Smooth muscle cell (in vitro differentiated cells): ENCODE measurements around the gene ATP5IF1. TPM values are rescaled to one million over a fixed set of nuclear protein-coding genes. Genes with fewer than 3 reads are reported as not detected.

Experiments used
- DNase-seq: peaks from one replicate; lab custom pipeline; 2025; ENCODE audit not compliant: unreplicated experiment; lab: John Stamatoyannopoulos, UW
- H2AFZ ChIP-seq: fragments of 200-600 bp; sonication (generic); 2 replicates; pipeline ENCODE4 v1.6.0; 2016; ENCODE audit warnings: antibody characterized with exemption, low read depth, mild to moderate bottlenecking
- H3F3A ChIP-seq: fragments of 200-600 bp; sonication (generic); 2 replicates; pipeline ENCODE4 v1.6.0; 2017; ENCODE audit warnings: antibody characterized with exemption, low read depth
- H3K27ac ChIP-seq: fragments of 200-600 bp; sonication (generic); 2 replicates; pipeline ENCODE4 v1.5.1; 2016; ENCODE audit warnings: low read depth, mild to moderate bottlenecking
- H3K27me3 ChIP-seq: fragments of 200-600 bp; sonication (generic); 2 replicates; pipeline ENCODE4 v1.6.1; 2016; ENCODE audit warnings: low read depth, mild to moderate bottlenecking
- H3K36me3 ChIP-seq: fragments of 200-600 bp; sonication (generic); 2 replicates; pipeline ENCODE4 v1.5.1; 2016; ENCODE audit warnings: low read depth
- H3K4me1 ChIP-seq: fragments of 200-600 bp; sonication (generic); 2 replicates; pipeline ENCODE4 v1.5.1; 2016; ENCODE audit warnings: low read depth
- H3K4me2 ChIP-seq: fragments of 200-600 bp; sonication (generic); 2 replicates; pipeline ENCODE4 v1.6.0; 2016; ENCODE audit warnings: mild to moderate bottlenecking
- H3K4me3 ChIP-seq: fragments of 200-600 bp; sonication (generic); 2 replicates; pipeline ENCODE4 v1.5.1; 2016; ENCODE audit warnings: mild to moderate bottlenecking
- H3K79me2 ChIP-seq: fragments of 200-600 bp; sonication (generic); 2 replicates; pipeline ENCODE4 v1.6.0; 2016; ENCODE audit warnings: low read depth, mild to moderate bottlenecking
- H3K9ac ChIP-seq: fragments of 200-600 bp; sonication (generic); 2 replicates; pipeline ENCODE4 v1.6.0; 2016; ENCODE audit warnings: low read depth
- H3K9me3 ChIP-seq: fragments of 200-600 bp; sonication (generic); replicated peaks from 2 replicates; pipeline ENCODE4 v1.5.1; 2016; ENCODE audit warnings: low read depth
- H4K20me1 ChIP-seq: fragments of 200-600 bp; sonication (generic); 2 replicates; pipeline ENCODE4 v1.6.0; 2016; ENCODE audit warnings: low read depth
- WGBS: methylation state at CpG from one replicate; pipeline ENCODE4 v1.1.7; 2016; ENCODE audit warnings: low lambda C conversion rate; 5-methylcytosine and 5-hydroxymethylcytosine counted together
- polyA plus RNA-seq: library from polyadenylated mRNA; unstranded; fragments of >200 nt; fragmentation: Nextera tagmentation; extraction: Ambion mirVana; gene quantifications from 2 replicates; pipeline ENCODE4 v1.2.1, GENCODE V29; 2016
- total RNA-seq: library from RNA; depleted of rRNA; stranded (reverse); fragments of >200 nt; gene quantifications from 2 replicates; pipeline ENCODE4 v1.2.3, GENCODE V29; 2014
- TF ChIP-seq, protein P1 (sequence below): fragments of 200-600 bp; sonication (generic); IDR thresholded peaks from 2 replicates; pipeline ENCODE4 v1.5.1; 2017; ENCODE audit warnings: borderline replicate concordance, mild to moderate bottlenecking, antibody characterized with exemption; ENCODE audit not compliant: insufficient read depth, poor library complexity, severe bottlenecking

Gene ATP5IF1
- total and polyA plus RNA-seq, 2 experiments from 2014 or later = 460 to 550 TPM

DNA sequence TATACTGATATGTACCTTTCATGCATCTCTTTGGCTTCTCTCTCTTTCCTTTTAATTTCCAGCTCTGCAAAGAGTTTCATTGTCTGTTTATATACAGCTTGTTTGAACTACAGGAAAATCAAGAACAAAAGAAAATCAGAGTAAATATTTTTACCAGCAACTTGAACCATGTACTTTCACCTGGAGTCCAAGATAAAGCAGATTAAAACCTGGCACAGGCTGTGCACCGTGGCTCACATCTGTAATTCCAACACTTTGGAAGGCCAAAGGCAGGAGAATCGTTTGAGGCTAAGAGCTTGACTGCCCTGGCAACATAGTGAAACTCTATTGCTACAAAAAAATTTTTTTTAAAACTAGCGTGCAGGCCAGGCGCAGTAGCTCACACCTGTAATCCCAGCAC is 30.7 kb upstream of the ATP5IF1 start:
- H2AFZ ChIP-seq = no peak overlapping the region
- no peak overlapping the region for H3K27ac ChIP-seq
- TF ChIP-seq, protein P1, sequence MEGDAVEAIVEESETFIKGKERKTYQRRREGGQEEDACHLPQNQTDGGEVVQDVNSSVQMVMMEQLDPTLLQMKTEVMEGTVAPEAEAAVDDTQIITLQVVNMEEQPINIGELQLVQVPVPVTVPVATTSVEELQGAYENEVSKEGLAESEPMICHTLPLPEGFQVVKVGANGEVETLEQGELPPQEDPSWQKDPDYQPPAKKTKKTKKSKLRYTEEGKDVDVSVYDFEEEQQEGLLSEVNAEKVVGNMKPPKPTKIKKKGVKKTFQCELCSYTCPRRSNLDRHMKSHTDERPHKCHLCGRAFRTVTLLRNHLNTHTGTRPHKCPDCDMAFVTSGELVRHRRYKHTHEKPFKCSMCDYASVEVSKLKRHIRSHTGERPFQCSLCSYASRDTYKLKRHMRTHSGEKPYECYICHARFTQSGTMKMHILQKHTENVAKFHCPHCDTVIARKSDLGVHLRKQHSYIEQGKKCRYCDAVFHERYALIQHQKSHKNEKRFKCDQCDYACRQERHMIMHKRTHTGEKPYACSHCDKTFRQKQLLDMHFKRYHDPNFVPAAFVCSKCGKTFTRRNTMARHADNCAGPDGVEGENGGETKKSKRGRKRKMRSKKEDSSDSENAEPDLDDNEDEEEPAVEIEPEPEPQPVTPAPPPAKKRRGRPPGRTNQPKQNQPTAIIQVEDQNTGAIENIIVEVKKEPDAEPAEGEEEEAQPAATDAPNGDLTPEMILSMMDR = no peak
- peaks cover 10% of the 10 kb centered on the region for H4K20me1 ChIP-seq
- H3K27me3 ChIP-seq = no peaks in the 10 kb centered on the region
- H3K79me2 ChIP-seq = no peaks in the 10 kb centered on the region
- DNase-seq = no peak
- peaks cover 20% of the 10 kb centered on the region for H3K36me3 ChIP-seq
- 99% methylated on average over 4 of the region's 4 CpGs for WGBS
- no peak overlapping the region for H3K4me2 ChIP-seq
- H3K4me3 ChIP-seq = no peak overlapping the region
- H3F3A ChIP-seq = no peaks in the 10 kb centered on the region
- H3K9me3 ChIP-seq = no peaks in the 10 kb centered on the region
- no peaks in the 10 kb centered on the region for H3K4me1 ChIP-seq
- no peak overlapping the region for H3K9ac ChIP-seq

- H3K36me3 ChIP-seq = peaks cover 13% of the 10 kb centered on the region
- TF ChIP-seq, protein P1 = peak; percentile 57
- WGBS = 74% methylated on average over 4 of the region's 4 CpGs
Observed at GRCh38 chr1:28208818-28209441, 27.0 kb upstream of the ATP5IF1 start.

GRCh38 chr1:28209700-28210099 is 26.2 kb upstream of the ATP5IF1 start:
- Histone ChIP-seq H3K4me3 (no peak overlapping the region), H2AFZ (no peak overlapping the region), H3K27me3 (no peaks in the 10 kb centered on the region), H3K36me3 (peaks cover 9% of the 10 kb centered on the region), H3K9ac (no peak overlapping the region), H3K4me1 (no peaks in the 10 kb centered on the region), H4K20me1 (peaks cover 15% of the 10 kb centered on the region), H3K27ac (no peak overlapping the region), H3K4me2 (no peak overlapping the region), H3F3A (no peaks in the 10 kb centered on the region), H3K9me3 (no peaks in the 10 kb centered on the region), H3K79me2 (peaks cover 7% of the 10 kb centered on the region)
- no peak for DNase-seq
- WGBS = 85% methylated on average over 1 of the region's 1 CpG
- TF ChIP-seq, protein P1 = no peak

More at GRCh38 chr1:28208818-28209441, 27.0 kb upstream of the ATP5IF1 start:
- Histone ChIP-seq H3K4me3 (no peak overlapping the region), H3K9ac (no peak overlapping the region), H3K9me3 (no peaks in the 10 kb centered on the region), H3K27ac (no peak overlapping the region), H3F3A (no peaks in the 10 kb centered on the region), H2AFZ (no peak overlapping the region), H3K4me2 (no peak overlapping the region), H3K27me3 (no peaks in the 10 kb centered on the region), H3K79me2 (peaks cover 7% of the 10 kb centered on the region), H3K4me1 (no peaks in the 10 kb centered on the region), H4K20me1 (peaks cover 15% of the 10 kb centered on the region)
- no peak for DNase-seq

DNA sequence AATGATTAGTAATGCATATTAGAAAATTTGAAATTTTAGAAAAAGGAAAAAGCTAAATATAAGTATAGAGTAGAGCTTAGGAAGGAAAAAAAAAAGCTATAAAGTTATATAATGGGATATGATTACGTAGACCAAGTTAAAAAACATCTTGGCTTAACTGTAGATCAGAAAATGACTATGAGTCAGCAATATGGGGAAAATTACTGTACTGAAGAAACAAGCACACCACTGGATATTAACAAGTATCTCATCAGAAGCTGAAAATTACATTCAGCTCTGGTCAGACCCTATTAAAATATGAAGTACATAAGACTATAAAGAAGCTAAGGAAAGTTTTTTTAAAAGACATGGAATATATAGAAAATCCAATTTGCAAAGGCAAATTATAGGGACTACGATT is 22.6 kb upstream of the ATP5IF1 start:
- no peaks in the 10 kb centered on the region for H3K9me3 ChIP-seq
- peaks cover 9% of the 10 kb centered on the region for H3K36me3 ChIP-seq

More for the DNA sequence above, 22.6 kb upstream of the ATP5IF1 start:
- Histone ChIP-seq H3K9ac (no peak overlapping the region), H3K79me2 (peaks cover 11% of the 10 kb centered on the region), H4K20me1 (peaks cover 11% of the 10 kb centered on the region), H3K4me3 (no peak overlapping the region), H3K4me2 (no peak overlapping the region), H2AFZ (no peak overlapping the region), H3K4me1 (no peaks in the 10 kb centered on the region), H3F3A (no peaks in the 10 kb centered on the region), H3K27ac (no peak overlapping the region), H3K27me3 (no peaks in the 10 kb centered on the region)
- TF ChIP-seq, protein P1 = no peak
- 69% methylated on average over 2 of the region's 2 CpGs for WGBS
- no peak for DNase-seq
